K562 (cell line): ENCODE results near the gene CENPA. TPM values are rescaled to one million over a fixed set of nuclear protein-coding genes. Genes with fewer than 3 reads are reported as not detected.

Experiments
- BCLAF1 ChIP-seq, 2 experiments: fragments of 450-650 bp in 1 of 2; IDR thresholded peaks; 2 replicates each; pipeline ENCODE4 v1.6.1; 2011 to 2017; ENCODE audit warnings: low read depth in 2 of 2, antibody characterized with exemption in 1 of 2, borderline replicate concordance in 1 of 2, low read length in 1 of 2, mild to moderate bottlenecking in 1 of 2, mixed read lengths in 1 of 2; ENCODE audit not compliant: control insufficient read depth in 1 of 2
- IRF9 ChIP-seq: fragments of 450-650 bp; IDR thresholded peaks from 2 replicates; pipeline ENCODE4 v1.6.1; 2016; ENCODE audit warnings: missing biosample characterization, missing genetic modification characterization
- KLF13 ChIP-seq: fragments of 450-650 bp; IDR thresholded peaks from 2 replicates; pipeline ENCODE4 v1.6.1; 2016; ENCODE audit warnings: missing genetic modification characterization, low read depth, mild to moderate bottlenecking, missing compliant biosample characterization, moderate library complexity, borderline replicate concordance
- PRPF4 ChIP-seq: fragments of 200-400 bp; formaldehyde crosslinking; IDR thresholded peaks from one replicate; pipeline ENCODE4 v1.6.1; 2017; ENCODE audit warnings: low read length, low read depth, mild to moderate bottlenecking; ENCODE audit not compliant: insufficient read depth, poor library complexity, severe bottlenecking
- THRB ChIP-seq: fragments of 450-650 bp; formaldehyde crosslinking; conservative IDR thresholded peaks from 2 replicates; pipeline ENCODE4 v1.4.0; 2022; ENCODE audit warnings: mild to moderate bottlenecking, missing genetic modification characterization
- ZEB2 ChIP-seq: fragments of 450-650 bp; IDR thresholded peaks from 2 replicates; pipeline ENCODE4 v1.6.1; 2016
- ZFP30 ChIP-seq: fragments of 250-450 bp; sonication (Bioruptor Pico); IDR thresholded peaks from 2 replicates; pipeline ENCODE4 v1.8.0; 2022; ENCODE audit warnings: moderate library complexity, mild to moderate bottlenecking, inconsistent platforms, borderline replicate concordance
- ZNF785 ChIP-seq: fragments of 250-450 bp; sonication (Bioruptor Pico); IDR thresholded peaks from 2 replicates; pipeline ENCODE4 v1.4.0; 2020; ENCODE audit warnings: mild to moderate bottlenecking
- polyA plus RNA-seq, 8 experiments: library from polyadenylated mRNA; depleted of rRNA in 4 of 8; stranded (reverse) in 5 of 8; unstranded in 3 of 8; fragments of >200 nt; fragmentation: Nextera tagmentation in 2 of 8; fragmentation: Illumina TruSeq in 1 of 8; extraction: Ambion mirVana in 2 of 8; extraction: Trizol in 1 of 8; gene quantifications; 2 replicates each; pipeline versions ENCODE4 v1.2.1 to v1.2.3, GENCODE V29; 2011 to 2014; ENCODE audit warnings: inconsistent platforms in 1 of 8, missing spikeins in 1 of 8
- total RNA-seq, 7 experiments: library from RNA; depleted of rRNA in 6 of 7; stranded (reverse); fragments of >200 nt in 6 of 7; fragmentation: Illumina TruSeq in 2 of 7; extraction: Trizol in 2 of 7; gene quantifications; 2 replicates each; pipeline versions ENCODE4 v1.2.1 to v1.2.3, GENCODE V29; 2011 to 2021; ENCODE audit warnings: low replicate concordance in 1 of 7
- TF ChIP-seq, protein P1 (sequence below): fragments of 450-650 bp; formaldehyde crosslinking; IDR thresholded peaks from 2 replicates; pipeline ENCODE4 v1.4.0; 2022; ENCODE audit warnings: missing genetic modification characterization
- TF ChIP-seq, protein P2 (sequence below): fragments of 250-450 bp; sonication (Bioruptor Pico); IDR thresholded peaks from 2 replicates; pipeline ENCODE4 v1.8.0; 2021; ENCODE audit warnings: moderate library complexity, mild to moderate bottlenecking, inconsistent platforms

The CENPA gene
- total and polyA plus RNA-seq, 9 of the 15 experiments (the other 6 are each of a cell fraction or from before 2014, with no cell fraction given), result 11.3 to 61.7 (median 44.7) TPM

DNA sequence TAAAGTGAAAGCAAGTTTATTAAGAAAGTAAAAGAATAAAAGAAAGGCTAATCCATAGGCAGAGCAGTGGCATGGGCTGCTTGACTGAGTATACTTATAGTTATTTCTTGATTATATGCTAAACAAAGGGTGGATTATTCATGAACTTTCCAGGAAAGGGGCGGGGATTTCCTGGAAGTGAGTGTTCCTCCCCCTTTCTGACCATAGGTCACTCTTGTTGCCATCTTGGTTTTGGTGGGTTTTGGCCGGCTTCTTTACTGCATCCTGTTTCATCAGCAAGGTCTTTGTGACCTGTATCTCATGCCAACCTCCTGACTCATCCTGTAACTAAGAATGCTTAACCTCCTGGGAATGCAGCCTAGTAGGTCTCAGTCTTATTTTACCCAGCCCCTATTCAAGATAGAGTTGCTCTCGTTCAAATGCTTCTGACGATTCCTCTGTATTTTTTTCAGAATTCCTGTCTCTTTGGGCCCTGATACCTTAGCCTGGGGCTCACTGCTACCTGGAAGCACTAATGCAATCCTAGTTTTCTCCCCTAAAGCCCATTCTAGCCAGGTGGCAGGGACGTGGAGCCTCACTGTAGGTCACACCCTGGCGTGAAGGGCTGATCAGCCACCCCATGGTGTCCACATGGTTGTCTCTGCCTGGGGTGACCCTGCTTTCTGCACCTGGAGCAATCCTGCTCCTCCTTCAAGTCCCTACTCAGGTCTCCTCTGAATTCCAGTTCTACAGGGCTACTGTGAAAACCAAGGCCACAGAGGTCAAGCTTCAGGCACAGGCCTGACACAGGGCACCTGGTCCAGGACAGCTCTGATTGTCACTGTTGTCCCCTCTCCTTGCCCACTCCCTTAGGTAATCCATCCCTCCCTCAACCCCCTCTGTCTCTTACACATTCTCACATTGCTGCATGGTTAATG lies 27.7 kb upstream of the CENPA start (continued):
- TF ChIP-seq, protein P1, sequence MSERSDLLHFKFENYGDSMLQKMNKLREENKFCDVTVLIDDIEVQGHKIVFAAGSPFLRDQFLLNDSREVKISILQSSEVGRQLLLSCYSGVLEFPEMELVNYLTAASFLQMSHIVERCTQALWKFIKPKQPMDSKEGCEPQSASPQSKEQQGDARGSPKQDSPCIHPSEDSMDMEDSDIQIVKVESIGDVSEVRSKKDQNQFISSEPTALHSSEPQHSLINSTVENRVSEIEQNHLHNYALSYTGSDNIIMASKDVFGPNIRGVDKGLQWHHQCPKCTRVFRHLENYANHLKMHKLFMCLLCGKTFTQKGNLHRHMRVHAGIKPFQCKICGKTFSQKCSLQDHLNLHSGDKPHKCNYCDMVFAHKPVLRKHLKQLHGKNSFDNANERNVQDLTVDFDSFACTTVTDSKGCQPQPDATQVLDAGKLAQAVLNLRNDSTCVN, result peak; percentile 70; the same call in 1 of the 2 replicates
- no peak for TF ChIP-seq ZNF785
- no peak for TF ChIP-seq BCLAF1 (IDR thresholded peaks at IDR 0.05; ENCODE audit: borderline replicate concordance in 1 of 2, control insufficient read depth in 1 of 2, low read depth in 2 of 2, low read length in 1 of 2)
- peak; percentile 37; the same call in 1 of the 2 replicates for TF ChIP-seq IRF9 (tag)
- peak; percentile 83 for TF ChIP-seq THRB (CRISPR knock-in tag)
- TF ChIP-seq PRPF4, result no peak
- TF ChIP-seq, protein P2, sequence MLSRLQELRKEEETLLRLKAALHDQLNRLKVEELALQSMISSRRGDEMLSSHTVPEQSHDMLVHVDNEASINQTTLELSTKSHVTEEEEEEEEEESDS, result no peak
- TF ChIP-seq ZFP30 (CRISPR knock-in tag), result no peak
- peak; percentile 68 for TF ChIP-seq ZEB2
- TF ChIP-seq KLF13 (tag), result no peak
